Measurements from ENCODE around the gene INSL3. TPM values are rescaled to one million over a fixed set of nuclear protein-coding genes. Genes with fewer than 3 reads are reported as not detected.

Gene INSL3
- polyA plus RNA-seq, 1 of the 3 experiments (the other 2 are of a cell fraction): 0.21 TPM

DNA sequence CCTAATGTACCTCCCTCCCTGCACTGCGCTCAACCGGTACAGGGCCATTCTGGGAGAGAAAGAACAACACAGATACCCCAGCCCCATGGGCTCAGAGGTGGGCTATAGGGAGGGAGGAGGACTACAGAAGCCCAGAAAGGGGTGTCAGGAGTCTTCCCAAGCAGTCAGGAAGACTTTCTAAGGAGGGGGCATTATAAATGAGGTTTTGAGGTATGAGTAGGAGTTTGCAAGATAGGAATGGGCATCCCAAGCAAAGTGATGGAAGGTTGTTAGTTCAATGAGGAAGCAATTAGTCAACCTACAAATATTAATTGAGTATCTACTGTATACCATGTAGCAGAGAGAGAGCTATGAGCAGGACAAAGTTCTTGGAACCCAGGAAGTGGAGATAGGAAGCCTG lies 32.7 kb downstream of the INSL3 start:
- Histone ChIP-seq H4K20me1 (ENCODE audit: insufficient read depth) (no peaks in the 10 kb centered on the region), H3K4me2 (no peak overlapping the region), H3K27me3 (ENCODE audit: insufficient read depth) (no peaks in the 10 kb centered on the region), H3K9me2 (no peaks in the 10 kb centered on the region), H2AFZ (ENCODE audit: low read depth) (no peak overlapping the region), H3K27ac (ENCODE audit: low read depth in 2 of 2, low read length in 1 of 2) (no peak overlapping the region), H3K79me2 (ENCODE audit: insufficient read depth) (no peaks in the 10 kb centered on the region), H3F3A (replicated peaks; ENCODE audit: insufficient read depth) (no peaks in the 10 kb centered on the region), H3K9ac (no peak overlapping the region), H3K36me3 (replicated peaks in 1 of 2; ENCODE audit: control insufficient read depth in 1 of 2, insufficient read depth in 2 of 2, low read length in 1 of 2) (no peaks in the 10 kb centered on the region), H3K4me1 (ENCODE audit: control insufficient read depth in 1 of 2, insufficient read depth in 2 of 2, low read depth in 1 of 2, low read length in 1 of 2) (peaks cover 0 to 14% of the 10 kb centered on the region in 2 experiments; a peak in 1 of 4 replicates), H3K9me3 (no peaks in the 10 kb centered on the region), H3K4me3 (ENCODE audit: low read depth in 2 of 2, low read length in 1 of 2) (no peak overlapping the region)
- no peak for DNase-seq
- 100% methylated on average over 2 of the region's 2 CpGs for WGBS (ENCODE audit: low lambda C conversion rate)
- TF ChIP-seq RAD21 (IDR thresholded peaks at IDR 0.05; ENCODE audit: low read length) (no peak), NFIC (IDR thresholded peaks at IDR 0.05; ENCODE audit: borderline replicate concordance) (no peak), SMC3 (IDR thresholded peaks at IDR 0.05; ENCODE audit: low read depth, low read length) (no peak), RXRA (IDR thresholded peaks at IDR 0.05; ENCODE audit: borderline replicate concordance, low read depth) (no peak), JUND (IDR thresholded peaks at IDR 0.05) (no peak), USF1 (IDR thresholded peaks at IDR 0.05; ENCODE audit: borderline replicate concordance, low read depth) (no peak), RFX5 (IDR thresholded peaks at IDR 0.05; ENCODE audit: low read length) (no peak)
- POLR2A ChIA-PET: no interaction called here
- CTCF ChIA-PET: interaction anchor here (1.4 kb wide), 1 partner anchor 67 kb away, joined by 5 read pairs; no protein-coding TSS in a partner anchor

GRCh38 chr19:17787274-17787913 lies 33.9 kb downstream of the INSL3 start:
- Histone ChIP-seq H3K4me2 (no peak overlapping the region), H2AFZ (ENCODE audit: low read depth) (no peak overlapping the region), H3K4me3 (ENCODE audit: low read depth in 2 of 2, low read length in 1 of 2) (no peak overlapping the region), H3K4me1 (ENCODE audit: control insufficient read depth in 1 of 2, insufficient read depth in 2 of 2, low read depth in 1 of 2, low read length in 1 of 2) (peaks cover 0 to 14% of the 10 kb centered on the region in 2 experiments; a peak in 1 of 4 replicates), H3K79me2 (ENCODE audit: insufficient read depth) (no peaks in the 10 kb centered on the region), H4K20me1 (ENCODE audit: insufficient read depth) (no peaks in the 10 kb centered on the region), H3K9me2 (no peaks in the 10 kb centered on the region), H3K36me3 (replicated peaks in 1 of 2; ENCODE audit: control insufficient read depth in 1 of 2, insufficient read depth in 2 of 2, low read length in 1 of 2) (no peaks in the 10 kb centered on the region), H3F3A (replicated peaks; ENCODE audit: insufficient read depth) (no peaks in the 10 kb centered on the region), H3K27ac (ENCODE audit: low read depth in 2 of 2, low read length in 1 of 2) (no peak overlapping the region), H3K9ac (no peak overlapping the region), H3K9me3 (no peaks in the 10 kb centered on the region), H3K27me3 (ENCODE audit: insufficient read depth) (no peaks in the 10 kb centered on the region)
- DNase-seq: no peak
- CTCF ChIA-PET: interaction anchor here (1.1 kb wide), 1 partner anchor 73 kb away, joined by 3 read pairs; no protein-coding TSS in a partner anchor
- 75% methylated on average over 1 of the region's 14 CpGs for WGBS (ENCODE audit: low lambda C conversion rate)
- no peak for TF ChIP-seq FOXJ3 (CRISPR knock-in tag; IDR thresholded peaks at IDR 0.05)
- TF ChIP-seq YY1 (IDR thresholded peaks at IDR 0.05; ENCODE audit: low read depth): no peak
- no peak for TF ChIP-seq CTCF (IDR thresholded peaks at IDR 0.05)
- TF ChIP-seq TCF12 (IDR thresholded peaks at IDR 0.05): no peak
- no peak for TF ChIP-seq NFIC (IDR thresholded peaks at IDR 0.05; ENCODE audit: borderline replicate concordance)
- POLR2A ChIA-PET: no interaction called here

All from SK-N-SH (cell line).